ENCODE results near the gene AOC3. TPM values are rescaled to one million over a fixed set of nuclear protein-coding genes. Genes with fewer than 3 reads are reported as not detected.
A peak's percentile ranks its signal among the peaks of the same experiment; 100 is the strongest.

Gene AOC3
- total and polyA plus RNA-seq, 2 of the 13 experiments (the other 11 are each of a cell fraction or from before 2014, with no cell fraction given), result 8.7 to 51.7 TPM

- no peak for TF ChIP-seq RNF219 (CRISPR knock-in tag; IDR thresholded peaks at IDR 0.05)
- no peak; the same call in 1 of the 2 replicates for TF ChIP-seq SAFB2 (CRISPR knock-in tag; IDR thresholded peaks at IDR 0.05; ENCODE audit: borderline replicate concordance, low read depth)
- TF ChIP-seq PRPF4 (IDR thresholded peaks at IDR 0.05; ENCODE audit: low read depth, low read length, poor library complexity, severe bottlenecking), result no peak
- TF ChIP-seq SRSF1 (optimal IDR thresholded peaks at IDR 0.05; ENCODE audit: low read depth, low read length), result no peak
- TF ChIP-seq CREB1 (IDR thresholded peaks at IDR 0.05), result no peak
- TF ChIP-seq CREB1 (CRISPR knock-in tag; IDR thresholded peaks at IDR 0.05), result peak; percentile 66
- peak; percentile 25; the same call in 1 of the 2 replicates for TF ChIP-seq HMG20A (CRISPR knock-in tag; IDR thresholded peaks at IDR 0.05; ENCODE audit: borderline replicate concordance)
- peak; percentile 77; the same call in 1 of the 2 replicates for TF ChIP-seq ZBED4 (CRISPR knock-in tag; IDR thresholded peaks at IDR 0.05; ENCODE audit: borderline replicate concordance)
- 0 out of 2 replicates have a peak, but pooled peaks have one; percentile 44 for TF ChIP-seq HOMEZ (CRISPR knock-in tag; IDR thresholded peaks at IDR 0.05; ENCODE audit: low read depth)
- TF ChIP-seq MEIS1 (CRISPR knock-in tag; IDR thresholded peaks at IDR 0.05; ENCODE audit: borderline replicate concordance), result peak; percentile 71; the same call in 1 of the 2 replicates
- 0 out of 2 replicates have a peak, but pooled peaks have one; percentile 12 for TF ChIP-seq ZNF136 (CRISPR knock-in tag; IDR thresholded peaks at IDR 0.05; ENCODE audit: low read depth)
- no peak for TF ChIP-seq HOXA9 (CRISPR knock-in tag; IDR thresholded peaks at IDR 0.05; ENCODE audit: borderline replicate concordance)
- TF ChIP-seq YEATS2 (CRISPR knock-in tag; IDR thresholded peaks at IDR 0.05; ENCODE audit: borderline replicate concordance), result no peak
- peak; percentile 93 for TF ChIP-seq SP5 (CRISPR knock-in tag; IDR thresholded peaks at IDR 0.05; ENCODE audit: borderline replicate concordance, low read depth)
- TF ChIP-seq ZNF704 (CRISPR knock-in tag; IDR thresholded peaks at IDR 0.05; ENCODE audit: borderline replicate concordance), result no peak
- peak; percentile 68 for TF ChIP-seq ZNF747 (CRISPR knock-in tag; IDR thresholded peaks at IDR 0.05; ENCODE audit: borderline replicate concordance)
- TF ChIP-seq ZEB1 (IDR thresholded peaks at IDR 0.05; ENCODE audit: insufficient replicate concordance, low read depth), result peak; percentile 96
These were observed 14.7 kb downstream of the AOC3 start (continued) for GRCh38 chr17:42865638-42866094.

Data from HepG2 (cell line).